Activated T-cell treated with anti-CD3 and anti-CD28 coated beads for 24 hours (primary cell): ENCODE data around the gene KBTBD2.
"Not testable (repeated sequence)": the region's sequence is repeated elsewhere in the genome, so short reads cannot be mapped to it uniquely, and the experiment has no call there.

Source experiments
- DNase-seq: peaks from one replicate; pipeline ENCODE4 v3.0.0-alpha.2; 2020; ENCODE audit warnings: low read depth

KBTBD2 gene

GRCh38 chr7:32891043-32891799 is at the start of gene KBTBD2:
Gene KBTBD2 (minus strand): TSS chr7:32891760. CDS start chr7:32879604, 12,156 bp downstream.
- peak; percentile 62 for DNase-seq

DNA sequence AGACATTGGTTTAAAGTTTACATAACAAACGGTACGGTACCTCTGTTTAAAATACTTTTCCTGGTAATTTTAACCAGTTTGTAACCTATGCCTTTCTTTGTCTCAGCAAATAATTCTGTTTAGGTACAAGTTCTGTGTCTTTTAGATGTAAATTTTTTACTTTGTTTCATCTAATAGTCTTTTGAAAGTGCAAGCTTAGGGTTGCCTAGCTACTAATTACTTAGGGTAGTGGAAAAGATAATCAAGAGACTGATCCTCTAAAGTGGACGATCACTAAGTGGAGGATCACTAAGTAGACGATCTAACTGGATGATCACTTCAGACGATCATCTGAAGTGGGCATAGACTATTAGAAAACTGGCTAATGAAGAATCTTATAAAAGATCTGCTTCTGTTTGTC is 49.6 kb upstream of the KBTBD2 start:
- DNase-seq, result no peak

GRCh38 chr7:32937344-32938174 is 46.0 kb upstream of the KBTBD2 start:
- no peak for DNase-seq

- DNase-seq, result no peak
Observed at GRCh38 chr7:32936689-32937088, 45.1 kb upstream of the KBTBD2 start.

- DNase-seq, result no peak
Observed at GRCh38 chr7:32935558-32935957, 44.0 kb upstream of the KBTBD2 start.

DNA sequence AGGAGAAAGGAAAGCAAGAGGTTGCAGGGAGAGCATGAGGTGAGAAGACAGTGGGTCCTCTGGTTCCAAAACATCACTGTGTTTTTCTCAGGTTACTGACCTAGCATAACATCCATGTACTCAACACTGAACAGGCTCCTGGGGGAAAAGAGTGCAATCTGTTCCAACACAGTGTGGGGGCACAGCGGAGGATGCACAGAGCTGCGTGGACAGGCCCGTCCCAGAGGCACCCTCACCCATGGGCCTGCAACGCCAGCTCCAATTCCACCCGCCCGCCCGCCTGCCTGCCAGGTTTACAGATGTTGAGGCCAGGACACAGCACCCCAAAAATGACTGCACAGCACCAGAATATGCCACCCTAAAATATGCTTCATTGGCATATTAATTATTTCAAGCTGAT is 38.8 kb upstream of the KBTBD2 start:
- DNase-seq, result no peak

GRCh38 chr7:32929430-32930143 is 38.0 kb upstream of the KBTBD2 start:
- no peak for DNase-seq

DNA sequence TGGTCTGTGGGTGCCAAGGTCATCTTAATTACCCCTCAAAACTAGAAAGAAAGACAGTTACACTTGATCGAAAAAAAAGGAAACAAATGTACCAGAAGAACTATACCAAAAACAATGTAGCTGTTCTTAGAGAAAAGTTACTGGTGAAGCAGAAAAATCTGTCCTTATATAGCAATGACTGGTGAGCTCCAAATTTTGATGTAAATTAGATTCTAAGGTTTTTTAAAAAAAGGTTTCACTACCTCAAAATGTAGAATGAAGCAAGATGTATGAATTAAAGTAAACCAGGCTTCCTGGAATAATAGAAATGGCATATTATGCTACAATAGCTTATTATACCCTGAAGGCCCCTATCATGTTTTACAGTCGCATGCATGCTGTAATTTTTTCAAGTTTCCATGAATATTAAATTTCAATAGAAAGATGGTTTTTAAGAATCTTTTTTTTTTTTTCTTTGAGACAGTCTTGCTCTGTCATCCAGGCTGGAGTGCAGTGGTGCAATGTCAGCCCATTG is 37.3 kb upstream of the KBTBD2 start:
- no peak for DNase-seq

DNA sequence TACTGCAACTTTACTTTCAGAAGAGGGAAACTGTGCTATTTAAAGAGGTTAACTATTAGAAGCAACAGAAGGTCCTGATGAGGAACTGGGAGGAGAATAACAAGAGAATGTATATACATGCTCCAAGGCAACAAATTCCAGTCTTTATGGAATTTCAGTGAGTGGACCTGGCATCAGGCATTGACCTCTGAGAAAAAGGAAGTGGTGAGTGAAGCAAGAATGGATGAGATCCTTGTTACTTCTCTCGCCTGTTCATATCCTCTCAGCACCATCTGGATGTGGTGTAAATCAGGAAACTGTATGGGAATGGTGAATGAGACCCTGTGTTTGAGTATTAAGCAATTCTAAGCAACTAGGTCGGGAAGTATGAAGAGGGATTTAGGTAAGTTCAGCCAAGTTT is 30.3 kb upstream of the KBTBD2 start:
- DNase-seq, result no peak

DNA sequence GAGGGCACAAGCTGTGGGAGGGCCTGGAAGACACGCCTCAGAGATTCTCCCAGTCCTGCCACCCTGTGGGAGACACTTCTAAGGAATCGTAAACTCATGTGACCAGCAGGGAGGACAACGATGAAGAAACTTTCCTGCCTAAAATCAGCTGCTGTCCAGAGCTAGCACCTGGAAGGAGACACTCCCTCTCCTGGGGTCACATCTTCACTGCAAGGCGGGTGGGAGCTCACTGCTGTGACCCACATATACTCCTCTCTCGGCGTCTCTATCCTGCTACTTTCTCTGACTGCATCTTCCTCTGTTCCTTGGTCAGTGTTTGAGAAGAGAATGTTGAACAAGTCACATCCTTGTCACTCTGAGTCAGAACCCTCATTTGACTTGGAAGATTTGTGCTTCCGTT is 25.4 kb upstream of the KBTBD2 start:
- DNase-seq, result not testable (repeated sequence)

GRCh38 chr7:32916006-32916405 is 24.4 kb upstream of the KBTBD2 start:
- DNase-seq, result no peak

DNA sequence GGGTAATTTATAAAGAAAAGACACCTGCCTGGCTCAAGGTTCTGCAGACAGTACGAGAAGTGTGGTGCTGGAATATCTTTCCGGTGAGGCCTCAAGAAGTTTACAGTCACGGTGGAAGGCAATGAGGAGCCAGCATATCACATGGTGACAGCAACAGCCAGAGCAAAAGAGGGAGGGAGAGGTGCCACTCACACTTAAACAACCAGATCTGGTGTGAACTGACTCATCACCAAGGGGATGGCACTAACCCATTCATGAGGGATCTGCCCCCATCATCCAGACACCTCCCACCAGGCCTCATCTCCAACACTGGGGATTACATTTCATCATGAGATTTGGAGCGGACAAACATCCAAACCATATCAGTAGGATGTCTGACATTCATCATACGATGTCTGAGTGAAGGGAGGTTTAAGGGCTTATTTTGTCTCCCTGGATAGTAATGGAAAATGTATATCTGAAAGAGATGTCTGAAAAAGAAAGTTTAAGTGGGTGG is 23.5 kb upstream of the KBTBD2 start:
- DNase-seq, result no peak

DNA sequence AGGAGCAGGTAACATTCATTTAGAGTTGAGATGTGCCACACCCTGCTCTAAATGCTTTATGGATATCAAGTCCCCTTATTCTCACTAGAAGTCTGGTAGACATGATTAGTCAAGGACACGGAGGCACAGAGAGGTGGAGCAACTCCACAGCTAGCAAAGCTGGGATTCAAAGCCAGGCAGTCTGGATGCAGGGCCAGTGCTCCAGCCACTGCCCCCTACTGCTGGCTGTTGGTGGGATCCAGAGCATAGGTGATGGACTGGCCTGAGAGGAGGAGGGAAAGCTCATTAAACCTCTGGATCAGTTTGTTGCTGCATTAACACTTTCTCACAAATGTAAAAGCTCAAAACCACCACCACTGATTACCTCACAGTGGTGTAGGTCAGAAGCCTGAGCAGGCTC is 22.6 kb upstream of the KBTBD2 start:
- no peak for DNase-seq

GRCh38 chr7:32910195-32910594 is 18.6 kb upstream of the KBTBD2 start:
- DNase-seq, result no peak

DNA sequence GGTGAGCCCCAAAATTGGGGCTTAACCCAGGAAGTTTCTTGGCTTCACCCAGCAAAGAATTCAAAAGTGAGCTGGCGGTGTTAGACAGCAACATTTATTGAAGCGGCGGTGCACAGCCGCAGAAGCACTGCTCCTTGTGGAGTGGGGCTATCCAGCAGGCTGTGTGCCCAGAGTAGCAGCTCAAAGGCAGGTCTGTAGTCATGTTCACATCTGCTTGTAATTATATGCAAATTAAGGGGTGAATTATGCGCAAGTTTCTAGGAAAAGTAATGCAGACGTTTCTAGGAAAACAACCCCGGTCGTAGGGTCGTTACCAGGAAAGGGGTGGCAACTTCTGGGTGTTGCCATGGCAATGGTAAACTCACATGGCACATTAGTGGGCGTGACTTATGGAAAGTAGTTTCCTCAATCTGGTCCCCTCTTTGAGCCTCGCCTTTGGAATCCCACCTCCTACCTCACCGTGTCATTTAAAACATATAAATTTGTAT is 13.7 kb upstream of the KBTBD2 start:
- DNase-seq, result peak; percentile 60

DNA sequence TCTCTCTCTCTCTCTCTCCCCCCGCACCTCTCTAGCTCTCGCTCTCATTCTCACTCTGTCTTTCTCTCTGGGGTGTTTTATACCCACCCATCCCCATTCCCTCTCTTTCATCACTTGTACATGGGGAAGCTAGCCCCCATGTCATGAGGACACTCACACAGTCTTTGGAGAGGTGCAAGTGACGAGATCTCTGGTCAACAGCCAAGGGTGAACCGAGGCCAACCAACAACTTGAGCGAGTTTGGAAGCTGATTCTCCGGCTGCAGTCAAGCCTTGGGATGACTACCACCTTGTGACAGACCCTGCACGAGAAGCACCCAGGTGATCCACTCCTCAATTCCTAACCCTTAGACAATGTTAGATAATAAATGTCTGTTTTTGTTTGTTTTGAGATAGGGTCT is 10.1 kb upstream of the KBTBD2 start:
- DNase-seq, result no peak

DNA sequence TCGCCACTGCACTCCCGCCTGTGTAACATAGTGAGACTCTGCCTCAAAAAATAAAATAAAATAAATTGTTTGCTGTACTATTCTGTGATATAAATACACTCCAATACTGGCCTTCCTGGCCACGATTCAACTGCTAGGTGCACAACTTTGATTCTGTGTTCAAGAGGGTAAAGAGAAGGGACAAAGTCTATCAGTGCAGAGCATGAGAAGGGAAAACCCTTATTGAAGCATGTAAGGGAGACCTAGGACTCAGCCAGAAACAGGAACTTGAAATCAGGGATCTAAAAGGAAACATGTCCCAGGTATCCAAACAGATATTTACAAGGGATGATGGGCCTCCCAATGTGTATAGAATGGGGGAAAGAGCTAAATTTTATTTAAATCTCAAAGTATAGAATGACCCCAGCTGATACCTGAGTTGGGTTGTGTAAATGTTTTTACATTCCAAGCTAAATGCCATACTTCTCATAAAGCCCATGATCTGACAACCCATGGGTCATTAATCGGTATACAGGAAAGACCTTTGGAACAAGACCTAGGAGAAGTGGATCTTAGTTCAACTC is 9.0 kb upstream of the KBTBD2 start:
- no peak for DNase-seq

- DNase-seq, result not testable (repeated sequence)
Observed at GRCh38 chr7:32897376-32897775, 5.8 kb upstream of the KBTBD2 start.

GRCh38 chr7:32896564-32897347 is 5.2 kb upstream of the KBTBD2 start:
- no peak for DNase-seq

DNA sequence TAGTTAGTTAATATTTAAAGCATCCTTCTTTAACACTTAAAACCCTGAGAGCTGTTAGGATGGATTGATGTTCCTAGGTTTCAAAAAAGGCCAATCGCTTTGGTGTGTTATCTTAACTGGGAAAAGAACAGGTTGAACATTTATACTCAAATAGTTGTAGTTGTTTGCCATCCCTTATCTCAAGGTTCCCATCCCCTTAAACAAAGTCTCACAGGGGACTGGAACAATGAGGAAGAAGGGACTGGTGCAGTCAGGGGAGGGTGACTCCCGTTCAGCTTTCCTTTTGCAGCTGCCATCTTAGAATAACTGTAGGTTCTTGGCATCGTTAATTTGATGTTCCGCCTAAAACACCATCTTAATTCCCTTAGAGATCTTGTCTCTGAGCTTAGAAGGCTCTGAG is 2.6 kb upstream of the KBTBD2 start:
- DNase-seq, result no peak

DNA sequence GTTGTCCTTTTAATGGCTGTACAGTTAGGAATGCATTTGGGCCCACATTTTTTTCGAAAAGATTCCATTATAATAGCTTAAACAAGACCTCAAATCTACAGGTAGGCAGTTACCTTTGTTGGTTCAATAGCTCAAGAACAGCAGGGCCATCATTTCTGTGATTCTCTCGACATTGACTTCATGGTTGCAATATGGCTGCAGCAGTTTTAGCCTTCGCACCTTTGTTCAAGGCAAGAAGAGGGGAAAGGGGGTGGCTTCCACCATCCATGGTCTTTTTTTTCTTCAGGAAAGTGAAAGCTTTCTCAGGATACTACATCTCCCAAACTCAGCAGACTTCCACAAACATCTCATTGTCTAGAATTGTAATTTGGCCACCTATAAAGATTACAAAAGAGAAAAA is 2.2 kb upstream of the KBTBD2 start:
- DNase-seq, result no peak
